ENCODE results near the gene CCDC91.

- TF ChIP-seq POLR2AphosphoS5 (IDR thresholded peaks at IDR 0.05; ENCODE audit: low read depth, low read length) (no peak), SIN3A (IDR thresholded peaks at IDR 0.05; ENCODE audit: borderline replicate concordance, insufficient read depth, low read length) (no peak), TAF1 (IDR thresholded peaks at IDR 0.05; ENCODE audit: borderline replicate concordance, insufficient read depth, low read length) (no peak), REST (IDR thresholded peaks at IDR 0.05; ENCODE audit: insufficient read depth in 1 of 2, low read depth in 2 of 2, low read length in 2 of 2) (no peak)
Measured at GRCh38 chr12:28456934-28457710, 266.9 kb downstream of the CCDC91 start.

All from PFSK-1 (cell line).